ENCODE measurements around the gene FAAP100. TPM values are rescaled to one million over a fixed set of nuclear protein-coding genes. Genes with fewer than 3 reads are reported as not detected.
"Not testable (repeated sequence)": the region's sequence is repeated elsewhere in the genome, so short reads cannot be mapped to it uniquely, and the experiment has no call there.

The FAAP100 gene
- total RNA-seq, result 10 to 100 TPM; 33.5 to 39.7 TPM

GRCh38 chr17:81552244-81553017, at the start of gene FAAP100:
FAAP100 (minus strand) TSS chr17:81552353; CDS start chr17:81552330, 23 bp downstream.
- Mint-ChIP-seq H3K27me3 (no peaks in the 10 kb centered on the region), H3K4me3 (peak within 1 kb of the TSS; percentile 86), H3K9me3 (no peaks in the 10 kb centered on the region), H3K4me1 (ENCODE audit: low read depth) (peaks cover 33% of the 10 kb centered on the region), H3K36me3 (peaks cover 13% of the 10 kb centered on the region), H3K27ac (peak within 1 kb of the TSS; percentile 88)
- intact Hi-C loops (cut with micrococcal nuclease), result loop anchor here (1.0 to 2.0 kb wide), 3 partner anchors 40 to 308 kb away; partner anchors contain the start of genes ACTG1, CCDC137, OXLD1 and P4HB
- POLR2A ChIA-PET, result interaction anchor here (0.7 to 1.7 kb wide), 8 partner anchors 16 to 113 kb away, joined by 3 to 14 read pairs (median 4); partner anchors contain the start of gene ACTG1
- peak; percentile 87 for DNase-seq
- CTCF ChIA-PET, result interaction anchor here (0.6 to 2.1 kb wide), 9 partner anchors 9 to 329 kb away, joined by 3 to 9 read pairs (median 3); partner anchors contain the start of genes CEP131, HGS and SLC38A10

GRCh38 chr17:81601525-81602120, 49.5 kb upstream of the FAAP100 start:
- peaks cover 35% of the 10 kb centered on the region for H3K36me3 Mint-ChIP-seq

GRCh38 chr17:81599719-81600486, 47.8 kb upstream of the FAAP100 start:
- Mint-ChIP-seq H3K9me3 (no peaks in the 10 kb centered on the region), H3K36me3 (peaks cover 33% of the 10 kb centered on the region), H3K27ac (no peak overlapping the region), H3K4me1 (ENCODE audit: low read depth) (peaks cover 6% of the 10 kb centered on the region), H3K4me3 (no peak overlapping the region), H3K27me3 (no peaks in the 10 kb centered on the region)
- ChIA-PET CTCF (interaction anchor here (0.7 to 3.9 kb wide), 9 partner anchors 10 to 347 kb away, joined by 3 to 26 read pairs (median 6); partner anchors contain the start of gene FAAP100), POLR2A (no interaction called here)
- intact Hi-C loops (cut with micrococcal nuclease), result loop anchor here (2.0 kb wide), 1 partner anchor 87 kb away; the partner anchor contains the start of gene ACTG1
- DNase-seq, result no peak

More at GRCh38 chr17:81601525-81602120, 49.5 kb upstream of the FAAP100 start:
- ChIA-PET POLR2A (interaction anchor here (0.5 kb wide), 1 partner anchor 57 kb away, joined by 3 read pairs; no protein-coding TSS in a partner anchor), CTCF (interaction anchor here (0.6 to 3.9 kb wide), 27 partner anchors 12 to 349 kb away, joined by 3 to 26 read pairs (median 4); partner anchors contain the start of gene FAAP100)
- Mint-ChIP-seq H3K27me3 (no peaks in the 10 kb centered on the region), H3K9me3 (no peaks in the 10 kb centered on the region), H3K4me3 (no peak overlapping the region), H3K27ac (no peak overlapping the region), H3K4me1 (ENCODE audit: low read depth) (peaks cover 6% of the 10 kb centered on the region)
- intact Hi-C loops (cut with micrococcal nuclease), result loop anchor here (2.0 kb wide), 1 partner anchor 89 kb away; the partner anchor contains the start of gene ACTG1
- peak; percentile 44 for DNase-seq

- POLR2A ChIA-PET, result no interaction called here
- no peak overlapping the region for H3K27ac Mint-ChIP-seq
- no peaks in the 10 kb centered on the region for H3K27me3 Mint-ChIP-seq
- intact Hi-C loops (cut with micrococcal nuclease), result no loop called here
- CTCF ChIA-PET, result interaction anchor here (0.6 kb wide), 1 partner anchor 1502 kb away, joined by 4 read pairs; no protein-coding TSS in a partner anchor
- no peaks in the 10 kb centered on the region for H3K9me3 Mint-ChIP-seq
- H3K4me1 Mint-ChIP-seq (ENCODE audit: low read depth), result no peaks in the 10 kb centered on the region
- peaks cover 47% of the 10 kb centered on the region for H3K36me3 Mint-ChIP-seq
- H3K4me3 Mint-ChIP-seq, result no peak overlapping the region
- no peak for DNase-seq
These were observed 41.1 kb upstream of the FAAP100 start for GRCh38 chr17:81593105-81593871.

GRCh38 chr17:81591971-81592370, 39.8 kb upstream of the FAAP100 start:
- no peaks in the 10 kb centered on the region for H3K27me3 Mint-ChIP-seq
- H3K9me3 Mint-ChIP-seq, result no peaks in the 10 kb centered on the region
- H3K27ac Mint-ChIP-seq, result no peak overlapping the region
- intact Hi-C loops (cut with micrococcal nuclease), result no loop called here
- ChIA-PET CTCF (interaction anchor here (4.7 kb wide), 1 partner anchor 9 kb away, joined by 13 read pairs; no protein-coding TSS in a partner anchor), POLR2A (no interaction called here)
- no peak overlapping the region for H3K4me3 Mint-ChIP-seq
- DNase-seq, result no peak
- no peaks in the 10 kb centered on the region for H3K4me1 Mint-ChIP-seq (ENCODE audit: low read depth)
- peaks cover 49% of the 10 kb centered on the region for H3K36me3 Mint-ChIP-seq

- intact Hi-C loops (cut with micrococcal nuclease), result no loop called here
- POLR2A ChIA-PET, result no interaction called here
These were observed 38.0 kb upstream of the FAAP100 start for GRCh38 chr17:81590121-81590520.

GRCh38 chr17:81589612-81590011, 37.5 kb upstream of the FAAP100 start:
- H3K9me3 Mint-ChIP-seq, result no peaks in the 10 kb centered on the region
- POLR2A ChIA-PET, result no interaction called here

More at GRCh38 chr17:81590121-81590520, 38.0 kb upstream of the FAAP100 start:
- Mint-ChIP-seq H3K27ac (no peak overlapping the region), H3K36me3 (peaks cover 56% of the 10 kb centered on the region), H3K27me3 (no peaks in the 10 kb centered on the region), H3K4me3 (no peak overlapping the region), H3K4me1 (ENCODE audit: low read depth) (no peaks in the 10 kb centered on the region), H3K9me3 (no peaks in the 10 kb centered on the region)
- no peak for DNase-seq
- CTCF ChIA-PET, result interaction anchor here (4.7 kb wide), 1 partner anchor 11 kb away, joined by 13 read pairs; no protein-coding TSS in a partner anchor

GRCh38 chr17:81586096-81586495, 33.9 kb upstream of the FAAP100 start:
- no peaks in the 10 kb centered on the region for H3K9me3 Mint-ChIP-seq
- no peak for DNase-seq
- CTCF ChIA-PET, result interaction anchor here (0.9 kb wide), 1 partner anchor 14 kb away, joined by 6 read pairs; no protein-coding TSS in a partner anchor
- POLR2A ChIA-PET, result interaction anchor here (0.6 kb wide), 1 partner anchor 217 kb away, joined by 3 read pairs; no protein-coding TSS in a partner anchor
- H3K27me3 Mint-ChIP-seq, result no peaks in the 10 kb centered on the region
- no peak overlapping the region for H3K27ac Mint-ChIP-seq
- H3K4me3 Mint-ChIP-seq, result no peak overlapping the region
- intact Hi-C loops (cut with micrococcal nuclease), result no loop called here
- no peaks in the 10 kb centered on the region for H3K4me1 Mint-ChIP-seq (ENCODE audit: low read depth)
- peaks cover 62% of the 10 kb centered on the region for H3K36me3 Mint-ChIP-seq

More at GRCh38 chr17:81589612-81590011, 37.5 kb upstream of the FAAP100 start:
- H3K27ac Mint-ChIP-seq, result no peak overlapping the region
- CTCF ChIA-PET, result interaction anchor here (4.7 kb wide), 1 partner anchor 12 kb away, joined by 13 read pairs; no protein-coding TSS in a partner anchor
- DNase-seq, result no peak
- intact Hi-C loops (cut with micrococcal nuclease), result no loop called here
- no peak overlapping the region for H3K4me3 Mint-ChIP-seq
- H3K4me1 Mint-ChIP-seq (ENCODE audit: low read depth), result no peaks in the 10 kb centered on the region
- peaks cover 58% of the 10 kb centered on the region for H3K36me3 Mint-ChIP-seq
- no peaks in the 10 kb centered on the region for H3K27me3 Mint-ChIP-seq

GRCh38 chr17:81584771-81585170, 32.6 kb upstream of the FAAP100 start:
- intact Hi-C loops (cut with micrococcal nuclease); H3K9me3 Mint-ChIP-seq: not testable (repeated sequence)
- CTCF ChIA-PET, result interaction anchor here (0.8 kb wide), 1 partner anchor 16 kb away, joined by 3 read pairs; no protein-coding TSS in a partner anchor

GRCh38 chr17:81583589-81584342, 31.6 kb upstream of the FAAP100 start:
- POLR2A ChIA-PET, result no interaction called here
- Mint-ChIP-seq H3K4me1 (ENCODE audit: low read depth) (peaks cover 8% of the 10 kb centered on the region), H3K27me3 (no peaks in the 10 kb centered on the region), H3K4me3 (no peak overlapping the region), H3K27ac (no peak overlapping the region), H3K36me3 (peaks cover 57% of the 10 kb centered on the region), H3K9me3 (no peaks in the 10 kb centered on the region)
- intact Hi-C loops (cut with micrococcal nuclease), result no loop called here
- CTCF ChIA-PET, result no interaction called here
- no peak for DNase-seq

More at GRCh38 chr17:81584771-81585170, 32.6 kb upstream of the FAAP100 start:
- H3K36me3 Mint-ChIP-seq, result peaks cover 59% of the 10 kb centered on the region
- H3K27me3 Mint-ChIP-seq; H3K27ac Mint-ChIP-seq; DNase-seq; H3K4me1 Mint-ChIP-seq (ENCODE audit: low read depth); H3K4me3 Mint-ChIP-seq: not testable (repeated sequence)
- POLR2A ChIA-PET, result interaction anchor here (0.6 kb wide), 2 partner anchors 248 to 319 kb away, joined by 3 to 4 read pairs; no protein-coding TSS in a partner anchor

Measured in activated CD4-positive, alpha-beta memory T cell treated with anti-CD3 and anti-CD28 coated beads for 36 hours (primary cell).